Measurements from ENCODE around the gene RPL13. TPM values are rescaled to one million over a fixed set of nuclear protein-coding genes. Genes with fewer than 3 reads are reported as not detected.

Gene RPL13
- total RNA-seq, 4 donors from 2014 or later, result 5,127 to 8,436 (median 6,104) TPM

DNA sequence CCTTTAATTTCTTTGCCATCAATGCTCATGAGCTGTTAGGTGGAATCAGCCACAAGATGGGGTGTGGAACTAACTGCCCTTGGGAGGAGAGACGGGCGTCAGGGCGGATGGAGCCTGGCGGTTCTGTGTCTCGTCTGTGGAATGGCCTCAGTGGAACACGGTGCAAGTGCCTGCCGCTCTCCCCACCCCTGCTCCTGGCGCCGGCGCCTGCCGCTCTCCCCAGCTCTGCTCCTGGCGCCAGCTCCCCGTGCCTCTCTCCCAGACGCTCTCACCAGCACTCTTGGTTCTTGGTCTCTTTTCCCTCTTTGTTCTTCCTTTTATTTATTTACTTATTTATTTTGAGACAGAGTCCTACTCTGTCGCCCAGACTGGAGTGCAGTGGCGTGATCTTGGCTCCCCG lies 13.2 kb upstream of the RPL13 start:
- H3K4me1 ChIP-seq, result no peaks in the 10 kb centered on the region
- DNase-seq, result no peak
- no peaks in the 10 kb centered on the region for H3K9me3 ChIP-seq
- H3K4me3 ChIP-seq (replicated peaks in 1 of 3), result no peak overlapping the region
- H3K27ac ChIP-seq, result no peak overlapping the region
- intact Hi-C loops (cut with DNase I), result no loop called here
- 95 to 96% methylated on average over 17 of the region's 17 CpGs for WGBS, 2 donors
- H3K36me3 ChIP-seq, result peaks cover 53 to 65% of the 10 kb centered on the region in 2 donors
- no peaks in the 10 kb centered on the region for H3K27me3 ChIP-seq
- no peak for TF ChIP-seq POLR2A (IDR thresholded peaks at IDR 0.05)
- TF ChIP-seq, protein P1, sequence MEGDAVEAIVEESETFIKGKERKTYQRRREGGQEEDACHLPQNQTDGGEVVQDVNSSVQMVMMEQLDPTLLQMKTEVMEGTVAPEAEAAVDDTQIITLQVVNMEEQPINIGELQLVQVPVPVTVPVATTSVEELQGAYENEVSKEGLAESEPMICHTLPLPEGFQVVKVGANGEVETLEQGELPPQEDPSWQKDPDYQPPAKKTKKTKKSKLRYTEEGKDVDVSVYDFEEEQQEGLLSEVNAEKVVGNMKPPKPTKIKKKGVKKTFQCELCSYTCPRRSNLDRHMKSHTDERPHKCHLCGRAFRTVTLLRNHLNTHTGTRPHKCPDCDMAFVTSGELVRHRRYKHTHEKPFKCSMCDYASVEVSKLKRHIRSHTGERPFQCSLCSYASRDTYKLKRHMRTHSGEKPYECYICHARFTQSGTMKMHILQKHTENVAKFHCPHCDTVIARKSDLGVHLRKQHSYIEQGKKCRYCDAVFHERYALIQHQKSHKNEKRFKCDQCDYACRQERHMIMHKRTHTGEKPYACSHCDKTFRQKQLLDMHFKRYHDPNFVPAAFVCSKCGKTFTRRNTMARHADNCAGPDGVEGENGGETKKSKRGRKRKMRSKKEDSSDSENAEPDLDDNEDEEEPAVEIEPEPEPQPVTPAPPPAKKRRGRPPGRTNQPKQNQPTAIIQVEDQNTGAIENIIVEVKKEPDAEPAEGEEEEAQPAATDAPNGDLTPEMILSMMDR (IDR thresholded peaks at IDR 0.05), result no peak

DNA sequence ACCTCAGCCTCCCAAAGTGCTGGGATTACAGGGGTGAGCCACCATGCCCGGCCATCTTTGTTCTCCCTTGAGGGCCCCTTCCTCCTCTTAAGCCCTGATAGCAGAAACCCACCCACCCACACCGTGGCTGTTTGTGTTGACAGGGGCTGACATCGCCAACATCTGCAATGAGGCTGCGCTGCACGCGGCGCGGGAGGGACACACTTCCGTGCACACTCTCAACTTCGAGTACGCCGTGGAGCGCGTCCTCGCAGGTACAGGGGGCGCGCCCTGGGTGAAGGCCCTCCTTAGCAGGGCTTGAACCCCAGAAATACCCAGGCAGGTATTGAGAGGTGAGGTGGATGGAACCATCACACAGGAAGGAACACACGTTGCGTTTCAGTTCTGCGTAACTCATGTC lies 12.6 kb upstream of the RPL13 start:
- intact Hi-C loops (cut with DNase I), result no loop called here
- Histone ChIP-seq H3K9me3 (no peaks in the 10 kb centered on the region), H3K36me3 (peaks cover 58 to 71% of the 10 kb centered on the region in 2 donors)

DNA sequence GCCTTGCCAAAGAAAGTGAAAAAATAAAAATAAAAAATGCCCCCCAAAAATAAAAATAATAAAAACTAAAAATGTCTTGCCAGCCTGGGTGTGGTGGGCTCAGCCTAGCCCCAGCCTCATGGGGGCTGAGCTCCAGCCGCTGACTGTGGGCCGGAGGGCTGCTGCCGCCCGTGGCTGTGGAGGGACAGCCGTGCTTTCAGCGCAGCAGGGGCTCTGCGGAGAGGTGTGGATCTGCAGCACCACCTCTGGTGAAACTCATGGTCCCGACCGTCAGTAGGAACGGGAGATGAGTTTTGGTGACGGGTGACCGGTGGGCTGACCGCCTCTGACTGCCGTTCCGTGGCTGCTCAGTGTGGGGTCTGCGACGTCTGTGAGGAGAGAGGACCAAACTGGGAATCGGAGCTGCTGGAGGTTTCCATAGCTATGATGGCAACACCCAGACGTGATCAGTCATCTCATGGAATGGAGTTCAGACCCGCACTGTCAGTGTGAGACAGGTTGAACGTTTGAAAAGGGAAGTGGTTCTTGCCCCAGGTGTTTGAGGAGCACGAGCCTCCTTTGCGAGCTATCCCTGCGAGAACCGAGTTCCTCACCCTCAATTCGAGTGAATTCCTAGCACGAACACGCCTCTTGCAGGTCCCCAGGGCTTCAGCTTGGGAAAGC lies 12.0 kb upstream of the RPL13 start:
- DNase-seq, result no peak
- Histone ChIP-seq H3K27ac (no peak overlapping the region), H3K4me3 (replicated peaks in 1 of 3) (no peak overlapping the region), H3K4me1 (no peaks in the 10 kb centered on the region), H3K27me3 (no peaks in the 10 kb centered on the region), H3K36me3 (peaks cover 65 to 77% of the 10 kb centered on the region in 2 donors), H3K9me3 (no peaks in the 10 kb centered on the region)
- WGBS, 2 donors, result 91% methylated on average over 28 of the region's 28 CpGs
- intact Hi-C loops (cut with DNase I), result no loop called here
- TF ChIP-seq POLR2A (IDR thresholded peaks at IDR 0.05), result no peak
- TF ChIP-seq, protein P1 (IDR thresholded peaks at IDR 0.05), result no peak

More for the DNA sequence above, 12.6 kb upstream of the RPL13 start:
- DNase-seq, result no peak
- Histone ChIP-seq H3K27me3 (no peaks in the 10 kb centered on the region), H3K4me3 (replicated peaks in 1 of 3) (no peak overlapping the region), H3K4me1 (no peaks in the 10 kb centered on the region), H3K27ac (no peak overlapping the region)
- WGBS, 2 donors, result 96 to 97% methylated on average over 20 of the region's 20 CpGs
- TF ChIP-seq, protein P1 (IDR thresholded peaks at IDR 0.05), result no peak
- TF ChIP-seq POLR2A (IDR thresholded peaks at IDR 0.05), result no peak

DNA sequence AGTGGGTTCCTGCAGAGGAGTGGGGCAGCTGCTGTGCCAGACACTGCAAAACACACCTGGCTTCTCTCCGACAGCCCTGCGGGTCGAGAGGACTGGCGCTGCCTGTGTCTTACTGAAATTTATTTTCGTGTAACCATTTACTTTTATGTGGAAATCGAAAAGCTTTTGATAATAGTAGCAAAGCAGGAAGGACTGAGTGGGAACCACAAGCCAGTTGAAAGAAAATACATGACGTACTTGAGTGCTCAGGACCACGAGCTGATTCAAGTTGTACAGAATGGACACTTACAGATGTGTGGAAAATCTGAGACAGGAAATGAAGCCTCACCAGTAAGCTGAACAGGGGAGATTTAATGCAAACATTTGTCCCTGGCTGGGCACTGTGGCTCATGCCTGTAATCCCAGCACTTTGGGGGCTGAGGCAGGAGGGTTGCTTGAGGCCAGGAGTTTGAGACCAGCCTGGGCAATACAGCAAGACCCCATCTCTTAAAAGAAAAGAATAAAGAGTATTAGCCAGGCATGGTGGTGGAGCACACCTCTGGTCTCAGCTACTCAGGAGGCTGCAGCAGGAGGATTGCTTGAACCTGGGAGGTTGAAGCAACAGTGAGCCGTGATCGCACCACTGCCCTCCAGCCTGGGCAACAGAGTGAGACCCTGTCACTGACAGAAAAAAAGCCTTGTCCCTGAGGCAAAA lies 11.3 kb upstream of the RPL13 start:
- WGBS, 2 donors, result 88 to 93% methylated on average over 10 of the region's 10 CpGs

More for the DNA sequence above, 11.3 kb upstream of the RPL13 start:
- no peak for DNase-seq
- Histone ChIP-seq H3K27ac (no peak overlapping the region), H3K27me3 (no peaks in the 10 kb centered on the region), H3K4me3 (replicated peaks in 1 of 3) (no peak overlapping the region), H3K4me1 (no peaks in the 10 kb centered on the region), H3K36me3 (peaks cover 71 to 79% of the 10 kb centered on the region in 2 donors), H3K9me3 (no peaks in the 10 kb centered on the region)
- TF ChIP-seq, protein P1 (IDR thresholded peaks at IDR 0.05), result no peak
- no peak for TF ChIP-seq POLR2A (IDR thresholded peaks at IDR 0.05)
- intact Hi-C loops (cut with DNase I), result no loop called here

All from thyroid gland (tissue), 4 donors.